ENCODE measurements around the gene DCLK1. TPM values are rescaled to one million over a fixed set of nuclear protein-coding genes. Genes with fewer than 3 reads are reported as not detected.
"Not testable (repeated sequence)": the region's sequence is repeated elsewhere in the genome, so short reads cannot be mapped to it uniquely, and the experiment has no call there.

The DCLK1 gene
- total RNA-seq, 2 experiments from 2014 or later = not detected

- POLR2A ChIA-PET = no interaction called here
- CTCF ChIA-PET = no interaction called here
- Mint-ChIP-seq H3K27me3 (no peaks in the 10 kb centered on the region), H3K27ac (no peak overlapping the region), H3K9me3 (no peaks in the 10 kb centered on the region), H3K36me3 (ENCODE audit: low read depth) (no peaks in the 10 kb centered on the region), H3K4me3 (no peak overlapping the region), H3K4me1 (ENCODE audit: low read depth) (no peaks in the 10 kb centered on the region)
- DNase-seq = no peak
- ATAC-seq = no peak
- TF ChIP-seq CTCF (IDR thresholded peaks at IDR 0.05) = no peak
- intact Hi-C loops (cut with micrococcal nuclease) = no loop called here
These were observed 146.3 kb downstream of the DCLK1 start for GRCh38 chr13:35984776-35985453.

GRCh38 chr13:35984287-35984686 lies 146.9 kb downstream of the DCLK1 start:
- H3K4me3 Mint-ChIP-seq = no peak overlapping the region
- CTCF ChIA-PET = no interaction called here
- H3K9me3 Mint-ChIP-seq = no peaks in the 10 kb centered on the region
- H3K27ac Mint-ChIP-seq = no peak overlapping the region
- ATAC-seq (no peak), DNase-seq (no peak)
- no peak for TF ChIP-seq CTCF (IDR thresholded peaks at IDR 0.05)
- no peaks in the 10 kb centered on the region for H3K27me3 Mint-ChIP-seq
- POLR2A ChIA-PET = no interaction called here
- intact Hi-C loops (cut with micrococcal nuclease) = no loop called here
- no peaks in the 10 kb centered on the region for H3K36me3 Mint-ChIP-seq (ENCODE audit: low read depth)
- H3K4me1 Mint-ChIP-seq (ENCODE audit: low read depth) = no peaks in the 10 kb centered on the region

GRCh38 chr13:35983703-35984102 lies 147.5 kb downstream of the DCLK1 start:
- ATAC-seq; CTCF ChIA-PET; DNase-seq; H3K36me3 Mint-ChIP-seq (ENCODE audit: low read depth); H3K27ac Mint-ChIP-seq; intact Hi-C loops (cut with micrococcal nuclease); H3K4me1 Mint-ChIP-seq (ENCODE audit: low read depth); H3K9me3 Mint-ChIP-seq; POLR2A ChIA-PET; H3K4me3 Mint-ChIP-seq; H3K27me3 Mint-ChIP-seq: not testable (repeated sequence)

- no peak overlapping the region for H3K4me3 Mint-ChIP-seq
- no peaks in the 10 kb centered on the region for H3K36me3 Mint-ChIP-seq (ENCODE audit: low read depth)
- no peaks in the 10 kb centered on the region for H3K4me1 Mint-ChIP-seq (ENCODE audit: low read depth)
- H3K27ac Mint-ChIP-seq = no peak overlapping the region
- no peaks in the 10 kb centered on the region for H3K9me3 Mint-ChIP-seq
- no peak for TF ChIP-seq CTCF (IDR thresholded peaks at IDR 0.05)
- intact Hi-C loops (cut with micrococcal nuclease) = no loop called here
- ATAC-seq (no peak), DNase-seq (no peak)
- CTCF ChIA-PET = no interaction called here
- POLR2A ChIA-PET = no interaction called here
- H3K27me3 Mint-ChIP-seq = peaks cover 3% of the 10 kb centered on the region
These were observed 148.0 kb downstream of the DCLK1 start for GRCh38 chr13:35983206-35983605.

GRCh38 chr13:35979361-35979951 lies 151.7 kb downstream of the DCLK1 start:
- ChIA-PET POLR2A (no interaction called here), CTCF (interaction anchor here (0.6 to 3.9 kb wide), 8 partner anchors 15 to 756 kb away, joined by 3 to 38 read pairs (median 3); no protein-coding TSS in a partner anchor)
- no peaks in the 10 kb centered on the region for H3K4me1 Mint-ChIP-seq (ENCODE audit: low read depth)
- peaks cover 3% of the 10 kb centered on the region for H3K9me3 Mint-ChIP-seq
- ATAC-seq = no peak
- DNase-seq = no peak
- no peaks in the 10 kb centered on the region for H3K36me3 Mint-ChIP-seq (ENCODE audit: low read depth)
- H3K4me3 Mint-ChIP-seq = no peak overlapping the region
- TF ChIP-seq CTCF (IDR thresholded peaks at IDR 0.05) = no peak
- no peak overlapping the region for H3K27ac Mint-ChIP-seq
- intact Hi-C loops (cut with micrococcal nuclease) = no loop called here
- peaks cover 3% of the 10 kb centered on the region for H3K27me3 Mint-ChIP-seq

Data from activated CD8-positive, alpha-beta T cell treated with anti-CD3 and anti-CD28 coated beads for 36 hours (primary cell).